GM13977 (cell line): ENCODE results near the gene TRIM5.
"Not testable (repeated sequence)": the region's sequence is repeated elsewhere in the genome, so short reads cannot be mapped to it uniquely, and the experiment has no call there.

Experiments used
- DNase-seq: peaks from one replicate; pipeline ENCODE4 v3.0.0; 2012; ENCODE audit warnings: low spot score
- in situ Hi-C: fragments of 300-500 bp; cut with MboI; formaldehyde crosslinking; loops from one replicate; pipeline ENCODE4 v1.12.0; 2022; ENCODE audit warnings: low sequenced_read_pairs, low pct_unique_long_range_greater_than_20kb, mixed read lengths, inconsistent platforms; ENCODE audit not compliant: unreplicated experiment
- TF ChIP-seq, protein P1 (sequence below): IDR thresholded peaks from 2 replicates; pipeline ENCODE4 v1.5.1; 2012; ENCODE audit warnings: mild to moderate bottlenecking, control low read depth; ENCODE audit not compliant: insufficient read depth; ENCODE audit errors: extremely low read depth, missing control alignments

The TRIM5 gene

DNA sequence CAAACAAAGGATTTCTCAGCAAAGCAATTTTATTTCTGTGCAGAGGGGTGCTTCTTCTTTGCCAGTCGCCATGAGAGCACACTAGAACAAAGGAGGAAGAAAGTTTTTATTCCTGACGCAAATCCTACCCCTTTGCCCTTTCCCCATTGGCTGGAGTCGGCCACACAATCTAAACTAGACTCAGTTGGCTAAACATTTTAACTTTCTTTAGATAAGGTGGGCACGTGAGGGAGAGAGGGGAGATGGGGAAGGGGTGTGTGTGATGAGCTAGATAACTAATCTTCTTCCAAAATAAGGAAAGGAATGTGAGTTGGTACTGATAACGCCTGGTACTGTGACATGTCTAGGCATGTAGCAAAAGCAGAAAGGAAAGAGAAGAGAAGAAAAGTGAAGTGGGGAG lies 5.3 kb upstream of the TRIM5 start:
- TF ChIP-seq, protein P1, sequence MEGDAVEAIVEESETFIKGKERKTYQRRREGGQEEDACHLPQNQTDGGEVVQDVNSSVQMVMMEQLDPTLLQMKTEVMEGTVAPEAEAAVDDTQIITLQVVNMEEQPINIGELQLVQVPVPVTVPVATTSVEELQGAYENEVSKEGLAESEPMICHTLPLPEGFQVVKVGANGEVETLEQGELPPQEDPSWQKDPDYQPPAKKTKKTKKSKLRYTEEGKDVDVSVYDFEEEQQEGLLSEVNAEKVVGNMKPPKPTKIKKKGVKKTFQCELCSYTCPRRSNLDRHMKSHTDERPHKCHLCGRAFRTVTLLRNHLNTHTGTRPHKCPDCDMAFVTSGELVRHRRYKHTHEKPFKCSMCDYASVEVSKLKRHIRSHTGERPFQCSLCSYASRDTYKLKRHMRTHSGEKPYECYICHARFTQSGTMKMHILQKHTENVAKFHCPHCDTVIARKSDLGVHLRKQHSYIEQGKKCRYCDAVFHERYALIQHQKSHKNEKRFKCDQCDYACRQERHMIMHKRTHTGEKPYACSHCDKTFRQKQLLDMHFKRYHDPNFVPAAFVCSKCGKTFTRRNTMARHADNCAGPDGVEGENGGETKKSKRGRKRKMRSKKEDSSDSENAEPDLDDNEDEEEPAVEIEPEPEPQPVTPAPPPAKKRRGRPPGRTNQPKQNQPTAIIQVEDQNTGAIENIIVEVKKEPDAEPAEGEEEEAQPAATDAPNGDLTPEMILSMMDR, result no peak
- in situ Hi-C loops, result no loop called here
- no peak for DNase-seq

DNA sequence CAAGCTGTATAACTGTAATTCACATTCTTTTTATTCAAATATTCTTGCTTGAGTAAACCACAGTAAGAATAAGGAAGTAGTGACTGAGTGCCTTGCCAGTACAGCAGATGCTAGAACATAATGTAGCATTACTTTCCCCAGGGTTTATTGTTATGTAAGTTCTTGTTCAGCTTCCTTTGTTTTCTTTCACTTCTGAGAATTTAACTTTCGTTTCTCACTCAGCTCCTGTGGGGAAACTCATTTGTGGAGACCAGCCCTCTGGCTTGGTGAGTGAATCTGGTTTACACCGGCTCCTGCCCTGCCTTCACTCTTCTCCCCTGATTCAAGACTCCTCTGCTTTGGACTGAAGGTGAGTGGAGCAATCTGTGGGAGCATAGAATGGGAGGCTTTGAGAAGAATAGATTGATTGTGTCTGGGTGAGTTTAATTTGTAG lies 4.7 kb upstream of the TRIM5 start, which contains the start of gene TRIM22:
TSS of gene TRIM22 (plus strand) at position 240 of the 433 bp plus-strand sequence. CDS start 6,443 bp downstream, outside the sequence.
- TF ChIP-seq, protein P1, result no peak
- in situ Hi-C loops, result no loop called here
- DNase-seq, result peak; percentile 76

DNA sequence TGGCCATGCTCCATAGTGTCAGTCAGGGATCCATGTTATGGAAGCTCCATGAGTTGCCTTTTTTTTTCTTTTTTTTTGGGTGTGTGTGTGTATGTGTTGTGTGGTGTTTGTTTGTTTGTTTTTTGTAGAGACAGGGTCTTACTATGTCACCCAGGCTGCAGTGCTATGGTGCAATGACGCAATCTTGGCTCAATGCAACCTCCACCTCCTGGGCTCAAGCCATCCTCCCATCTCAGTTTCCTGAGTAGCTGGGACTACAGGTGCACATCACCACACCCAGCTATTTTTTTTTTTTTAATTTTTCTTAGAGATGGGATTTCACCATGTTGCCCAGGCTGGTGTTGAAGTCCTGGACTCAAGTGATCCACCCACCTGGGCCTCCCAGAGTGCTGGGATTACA lies 3.6 kb upstream of the TRIM5 start:
- no peak for DNase-seq
- in situ Hi-C loops, result no loop called here

DNA sequence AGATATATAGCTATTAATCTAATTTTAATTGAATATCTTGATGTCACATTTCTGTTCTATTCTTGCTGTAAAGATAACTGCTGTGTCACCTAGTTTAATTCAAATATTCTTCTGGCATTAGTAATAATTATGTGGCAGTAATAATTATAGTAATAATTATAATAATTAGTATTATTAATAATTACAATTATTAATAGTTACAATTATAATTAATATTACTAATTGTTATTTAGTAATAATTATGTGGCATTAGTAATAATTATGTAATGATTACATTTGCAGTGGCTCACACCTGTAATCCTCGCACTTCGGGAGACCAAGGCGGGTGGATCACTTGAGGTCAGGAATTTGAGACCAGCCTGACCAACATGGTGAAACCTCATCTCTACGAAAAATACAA lies 1.6 kb upstream of the TRIM5 start:
- no peak for DNase-seq
- TF ChIP-seq, protein P1, result no peak
- in situ Hi-C loops, result no loop called here

More for the DNA sequence above, 3.6 kb upstream of the TRIM5 start:
- TF ChIP-seq, protein P1, result no peak

DNA sequence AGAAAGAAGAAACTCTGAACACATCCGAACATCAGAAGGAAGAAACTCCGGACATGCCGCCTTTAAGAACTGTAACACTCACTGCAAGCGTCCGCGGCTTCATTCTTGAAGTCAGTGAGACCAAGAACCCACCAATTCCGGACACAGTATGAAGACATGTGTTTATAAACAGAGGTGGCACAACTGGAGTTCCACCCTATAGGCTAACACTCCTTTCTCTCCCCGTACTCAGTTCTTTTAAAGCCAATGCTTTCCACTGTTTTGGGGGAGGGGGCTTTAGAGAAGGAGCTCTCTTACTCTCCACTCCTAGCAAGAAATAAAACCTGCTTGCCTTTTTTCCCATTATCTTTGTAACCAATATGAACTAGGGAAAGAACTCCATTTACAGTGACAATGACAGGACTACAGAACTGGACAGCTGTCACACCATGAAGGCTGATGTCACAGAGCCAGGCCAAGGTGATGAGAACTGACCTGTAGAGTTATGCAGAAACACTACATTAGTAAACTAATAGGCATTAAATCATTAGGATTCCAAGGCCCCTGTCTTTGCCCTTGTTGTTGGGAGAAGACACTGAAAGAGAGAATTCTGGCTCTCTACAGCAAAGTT lies 733 bp downstream of the TRIM5 start:
- TF ChIP-seq, protein P1, result no peak
- in situ Hi-C loops, result no loop called here
- no peak for DNase-seq

DNA sequence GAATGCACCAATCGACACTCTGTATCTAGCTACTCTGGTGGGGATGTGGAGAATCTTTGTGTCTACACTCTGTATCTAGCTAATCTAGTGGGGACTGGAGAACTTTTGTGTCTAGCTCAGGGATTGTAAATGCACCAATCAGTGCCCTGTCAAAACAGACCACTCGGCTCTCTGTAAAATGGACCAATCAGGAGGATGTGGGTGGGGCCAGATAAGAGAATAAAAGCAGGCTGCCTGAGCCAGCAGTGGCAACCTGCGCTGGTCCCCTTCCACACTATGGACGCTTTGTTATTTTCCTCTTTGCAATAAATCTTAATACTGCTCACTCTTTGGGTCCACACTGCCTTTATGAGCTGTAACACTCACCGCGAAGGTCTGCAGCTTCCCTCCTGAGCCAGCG lies 1.3 kb downstream of the TRIM5 start:
- DNase-seq, in situ Hi-C loops: not testable (repeated sequence)

DNA sequence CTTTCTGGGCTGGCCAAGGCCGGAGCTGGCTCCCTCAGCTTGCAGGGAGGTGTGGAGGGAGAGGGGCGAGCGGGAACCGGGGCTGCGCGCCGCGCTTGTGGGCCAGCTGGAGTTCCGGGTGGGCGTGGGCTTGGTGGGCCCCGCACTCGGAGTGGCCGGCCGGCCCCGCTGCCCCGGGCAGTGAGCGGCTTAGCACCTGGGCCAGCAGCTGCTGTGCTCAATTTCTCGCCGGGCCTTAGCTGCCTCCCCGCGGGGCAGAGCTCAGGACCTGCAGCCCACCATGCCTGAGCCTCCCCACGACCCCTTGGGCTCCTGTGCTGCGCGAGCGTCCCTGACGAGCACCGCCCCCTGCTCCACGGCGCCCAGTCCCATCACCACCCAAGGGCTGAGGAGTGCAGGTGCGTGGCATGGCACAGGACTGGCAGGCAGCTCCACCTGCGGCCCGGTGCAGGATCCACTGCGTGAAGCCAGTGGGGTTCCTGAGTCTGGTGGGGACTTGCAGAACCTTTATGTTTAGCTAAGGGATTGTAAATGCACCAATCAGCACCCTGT lies 1.9 kb downstream of the TRIM5 start:
- in situ Hi-C loops, DNase-seq: not testable (repeated sequence)
